DOHH2 (cell line): ENCODE measurements around the gene DGKE.

Experiments
- EZH2phosphoT487 ChIP-seq: fragments of 200-600 bp; sonication (generic); IDR thresholded peaks from 2 replicates; pipeline ENCODE4 v1.6.1; 2017; ENCODE audit warnings: borderline replicate concordance, mild to moderate bottlenecking, antibody characterized with exemption, low read length, moderate library complexity, mixed read lengths
- TF ChIP-seq, protein P1 (sequence below): fragments of 200-600 bp; sonication (generic); IDR thresholded peaks from one replicate; pipeline ENCODE4 v1.5.1; 2014; ENCODE audit warnings: antibody characterized with exemption, mild to moderate bottlenecking, low read depth, low read length; ENCODE audit not compliant: poor library complexity, severe bottlenecking

DNA sequence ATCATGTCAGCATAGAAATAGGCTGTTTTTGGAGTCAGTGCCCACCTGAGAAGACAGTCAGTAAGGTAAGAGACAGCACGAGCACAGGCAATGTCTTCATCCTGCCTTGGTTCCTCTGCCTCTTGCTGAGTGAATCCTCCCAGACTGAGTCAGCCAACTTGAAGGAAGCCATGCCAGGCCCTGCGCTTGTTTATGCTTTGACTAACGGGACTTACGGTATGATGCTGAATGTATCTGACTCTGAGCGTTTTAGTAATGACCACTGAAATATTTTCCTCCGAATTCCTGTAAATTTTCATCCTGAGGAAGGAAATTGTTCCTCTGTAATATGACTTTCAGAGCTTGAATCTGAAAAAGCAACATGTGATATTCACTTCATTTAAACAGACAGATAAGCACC is 18.2 kb upstream of the DGKE start:
- TF ChIP-seq, protein P1, sequence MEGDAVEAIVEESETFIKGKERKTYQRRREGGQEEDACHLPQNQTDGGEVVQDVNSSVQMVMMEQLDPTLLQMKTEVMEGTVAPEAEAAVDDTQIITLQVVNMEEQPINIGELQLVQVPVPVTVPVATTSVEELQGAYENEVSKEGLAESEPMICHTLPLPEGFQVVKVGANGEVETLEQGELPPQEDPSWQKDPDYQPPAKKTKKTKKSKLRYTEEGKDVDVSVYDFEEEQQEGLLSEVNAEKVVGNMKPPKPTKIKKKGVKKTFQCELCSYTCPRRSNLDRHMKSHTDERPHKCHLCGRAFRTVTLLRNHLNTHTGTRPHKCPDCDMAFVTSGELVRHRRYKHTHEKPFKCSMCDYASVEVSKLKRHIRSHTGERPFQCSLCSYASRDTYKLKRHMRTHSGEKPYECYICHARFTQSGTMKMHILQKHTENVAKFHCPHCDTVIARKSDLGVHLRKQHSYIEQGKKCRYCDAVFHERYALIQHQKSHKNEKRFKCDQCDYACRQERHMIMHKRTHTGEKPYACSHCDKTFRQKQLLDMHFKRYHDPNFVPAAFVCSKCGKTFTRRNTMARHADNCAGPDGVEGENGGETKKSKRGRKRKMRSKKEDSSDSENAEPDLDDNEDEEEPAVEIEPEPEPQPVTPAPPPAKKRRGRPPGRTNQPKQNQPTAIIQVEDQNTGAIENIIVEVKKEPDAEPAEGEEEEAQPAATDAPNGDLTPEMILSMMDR = no peak
- TF ChIP-seq EZH2phosphoT487 = no peak
